ENCODE measurements around the gene NTHL1. TPM values are rescaled to one million over a fixed set of nuclear protein-coding genes. Genes with fewer than 3 reads are reported as not detected.

NTHL1 gene
- total and polyA plus RNA-seq, 10 of the 15 experiments (the other 5 are each of a cell fraction or from before 2014, with no cell fraction given), result 0.85 to 54.7 (median 39.0) TPM

DNA sequence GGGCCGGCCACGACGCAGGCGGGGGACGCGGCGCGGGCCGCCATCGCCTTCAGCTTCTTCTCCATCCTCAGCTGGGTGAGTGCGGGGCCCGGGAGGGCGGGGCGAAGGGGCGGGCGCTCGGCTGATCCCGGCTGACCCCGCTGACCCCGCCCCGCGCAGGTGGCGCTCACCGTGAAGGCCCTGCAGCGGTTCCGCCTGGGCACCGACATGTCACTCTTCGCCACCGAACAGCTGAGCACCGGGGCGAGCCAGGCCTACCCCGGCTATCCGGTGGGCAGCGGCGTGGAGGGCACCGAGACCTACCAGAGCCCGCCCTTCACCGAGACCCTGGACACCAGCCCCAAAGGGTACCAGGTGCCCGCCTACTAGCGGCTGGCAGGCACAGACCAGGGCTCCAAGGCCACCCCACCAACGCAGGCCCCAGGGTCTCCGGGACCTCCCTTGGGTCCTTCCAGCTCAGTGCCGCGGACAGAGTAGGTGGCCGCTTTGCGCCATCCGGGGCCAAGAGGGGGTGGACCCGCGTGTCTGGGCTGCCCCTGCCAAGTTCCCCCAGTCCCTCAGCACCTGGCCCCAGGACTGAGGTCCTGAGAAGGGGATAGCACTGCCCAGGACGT, 54.8 kb downstream of the NTHL1 start (continued):
- no peak for TF ChIP-seq ATF7 (IDR thresholded peaks at IDR 0.05; ENCODE audit: low read depth)
- TF ChIP-seq, protein P1, sequence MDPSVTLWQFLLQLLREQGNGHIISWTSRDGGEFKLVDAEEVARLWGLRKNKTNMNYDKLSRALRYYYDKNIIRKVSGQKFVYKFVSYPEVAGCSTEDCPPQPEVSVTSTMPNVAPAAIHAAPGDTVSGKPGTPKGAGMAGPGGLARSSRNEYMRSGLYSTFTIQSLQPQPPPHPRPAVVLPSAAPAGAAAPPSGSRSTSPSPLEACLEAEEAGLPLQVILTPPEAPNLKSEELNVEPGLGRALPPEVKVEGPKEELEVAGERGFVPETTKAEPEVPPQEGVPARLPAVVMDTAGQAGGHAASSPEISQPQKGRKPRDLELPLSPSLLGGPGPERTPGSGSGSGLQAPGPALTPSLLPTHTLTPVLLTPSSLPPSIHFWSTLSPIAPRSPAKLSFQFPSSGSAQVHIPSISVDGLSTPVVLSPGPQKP (IDR thresholded peaks at IDR 0.05; ENCODE audit: low read depth, low read length), result no peak
- TF ChIP-seq JUND (IDR thresholded peaks at IDR 0.05; ENCODE audit: low read depth, low read length), result no peak
- TF ChIP-seq, protein P2, sequence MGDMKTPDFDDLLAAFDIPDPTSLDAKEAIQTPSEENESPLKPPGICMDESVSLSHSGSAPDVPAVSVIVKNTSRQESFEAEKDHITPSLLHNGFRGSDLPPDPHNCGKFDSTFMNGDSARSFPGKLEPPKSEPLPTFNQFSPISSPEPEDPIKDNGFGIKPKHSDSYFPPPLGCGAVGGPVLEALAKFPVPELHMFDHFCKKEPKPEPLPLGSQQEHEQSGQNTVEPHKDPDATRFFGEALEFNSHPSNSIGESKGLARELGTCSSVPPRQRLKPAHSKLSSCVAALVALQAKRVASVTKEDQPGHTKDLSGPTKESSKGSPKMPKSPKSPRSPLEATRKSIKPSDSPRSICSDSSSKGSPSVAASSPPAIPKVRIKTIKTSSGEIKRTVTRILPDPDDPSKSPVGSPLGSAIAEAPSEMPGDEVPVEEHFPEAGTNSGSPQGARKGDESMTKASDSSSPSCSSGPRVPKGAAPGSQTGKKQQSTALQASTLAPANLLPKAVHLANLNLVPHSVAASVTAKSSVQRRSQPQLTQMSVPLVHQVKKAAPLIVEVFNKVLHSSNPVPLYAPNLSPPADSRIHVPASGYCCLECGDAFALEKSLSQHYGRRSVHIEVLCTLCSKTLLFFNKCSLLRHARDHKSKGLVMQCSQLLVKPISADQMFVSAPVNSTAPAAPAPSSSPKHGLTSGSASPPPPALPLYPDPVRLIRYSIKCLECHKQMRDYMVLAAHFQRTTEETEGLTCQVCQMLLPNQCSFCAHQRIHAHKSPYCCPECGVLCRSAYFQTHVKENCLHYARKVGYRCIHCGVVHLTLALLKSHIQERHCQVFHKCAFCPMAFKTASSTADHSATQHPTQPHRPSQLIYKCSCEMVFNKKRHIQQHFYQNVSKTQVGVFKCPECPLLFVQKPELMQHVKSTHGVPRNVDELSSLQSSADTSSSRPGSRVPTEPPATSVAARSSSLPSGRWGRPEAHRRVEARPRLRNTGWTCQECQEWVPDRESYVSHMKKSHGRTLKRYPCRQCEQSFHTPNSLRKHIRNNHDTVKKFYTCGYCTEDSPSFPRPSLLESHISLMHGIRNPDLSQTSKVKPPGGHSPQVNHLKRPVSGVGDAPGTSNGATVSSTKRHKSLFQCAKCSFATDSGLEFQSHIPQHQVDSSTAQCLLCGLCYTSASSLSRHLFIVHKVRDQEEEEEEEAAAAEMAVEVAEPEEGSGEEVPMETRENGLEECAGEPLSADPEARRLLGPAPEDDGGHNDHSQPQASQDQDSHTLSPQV (IDR thresholded peaks at IDR 0.05), result no peak
